Measurements from ENCODE around the gene ANTXR1. TPM values are rescaled to one million over a fixed set of nuclear protein-coding genes. Genes with fewer than 3 reads are reported as not detected.

Gene ANTXR1
- total RNA-seq (2021) (160 and 181 TPM in 2 replicates), Bru-seq, nascent RNA (percentile 96 among the genes with signal in this experiment), BruChase-seq, experiment 1, labeled RNA remaining after a 2-hour chase (percentile 87 among the genes with signal in this experiment), BruChase-seq, experiment 2, labeled RNA remaining after a 6-hour chase (percentile 89 among the genes with signal in this experiment)
- long read RNA-seq, full-length matches to known transcripts, result 64 of 172 reads
- long read RNA-seq, partial matches to known transcripts, result 58 of 172 reads
- long read RNA-seq, other reads (novel, unspliced or antisense), result 50 of 172 reads

DNA sequence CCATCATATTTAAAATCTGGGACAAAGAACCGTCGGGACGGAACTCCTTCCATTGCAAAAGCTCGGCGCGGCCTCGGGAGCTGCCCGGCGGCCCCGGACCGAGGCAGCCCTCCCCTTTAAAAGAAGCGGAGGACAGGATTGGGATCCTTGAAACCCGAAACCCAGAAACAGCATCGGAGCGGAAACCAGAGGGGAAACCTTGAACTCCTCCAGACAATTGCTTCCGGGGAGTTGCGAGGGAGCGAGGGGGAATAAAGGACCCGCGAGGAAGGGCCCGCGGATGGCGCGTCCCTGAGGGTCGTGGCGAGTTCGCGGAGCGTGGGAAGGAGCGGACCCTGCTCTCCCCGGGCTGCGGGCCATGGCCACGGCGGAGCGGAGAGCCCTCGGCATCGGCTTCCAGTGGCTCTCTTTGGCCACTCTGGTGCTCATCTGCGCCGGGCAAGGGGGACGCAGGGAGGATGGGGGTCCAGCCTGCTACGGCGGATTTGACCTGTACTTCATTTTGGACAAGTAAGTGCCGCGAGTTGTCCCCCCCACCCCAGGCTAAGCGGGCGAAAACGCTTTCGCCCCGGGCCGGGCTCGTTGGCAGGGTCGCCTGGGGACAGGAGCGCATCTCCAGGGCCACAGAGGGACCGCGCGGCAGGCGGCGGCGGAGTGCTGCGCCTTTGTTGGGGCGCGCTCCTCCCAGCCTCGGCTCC, at the start of gene ANTXR1:
Gene ANTXR1 (plus strand): TSS at position 38 of the 698 bp plus-strand sequence. CDS start 321 bp downstream, at position 359.
- CTCF ChIA-PET, result interaction anchor here (0.5 to 0.8 kb wide), 6 partner anchors 11 to 1574 kb away, joined by 3 to 7 read pairs (median 5); no protein-coding TSS in a partner anchor
- no TSS peak for BruUV-seq (replicated peaks)
- Histone ChIP-seq H3K36me3 (ENCODE audit: insufficient read depth, low read length, poor library complexity, severe bottlenecking) (no peaks in the 10 kb centered on the region), H3K27me3 (replicated peaks; ENCODE audit: insufficient read depth, low read depth, low read length, poor library complexity) (no peaks in the 10 kb centered on the region), H3K4me1 (ENCODE audit: insufficient read depth, low read length, poor library complexity, severe bottlenecking) (peaks cover 48% of the 10 kb centered on the region), H3K9me3 (ENCODE audit: low read depth, low read length, poor library complexity, severe bottlenecking) (no peaks in the 10 kb centered on the region), H3K4me3 (ENCODE audit: low read depth, low read length, poor library complexity, severe bottlenecking) (peak within 1 kb of the TSS; percentile 95), H3K27ac (ENCODE audit: low read depth, low read length, poor library complexity, severe bottlenecking) (peak within 1 kb of the TSS; percentile 86)
- TF ChIP-seq EZH2 (IDR thresholded peaks at IDR 0.05; ENCODE audit: borderline replicate concordance, low read depth, low read length, poor library complexity, severe bottlenecking), result no peak
- TF ChIP-seq, protein P1, sequence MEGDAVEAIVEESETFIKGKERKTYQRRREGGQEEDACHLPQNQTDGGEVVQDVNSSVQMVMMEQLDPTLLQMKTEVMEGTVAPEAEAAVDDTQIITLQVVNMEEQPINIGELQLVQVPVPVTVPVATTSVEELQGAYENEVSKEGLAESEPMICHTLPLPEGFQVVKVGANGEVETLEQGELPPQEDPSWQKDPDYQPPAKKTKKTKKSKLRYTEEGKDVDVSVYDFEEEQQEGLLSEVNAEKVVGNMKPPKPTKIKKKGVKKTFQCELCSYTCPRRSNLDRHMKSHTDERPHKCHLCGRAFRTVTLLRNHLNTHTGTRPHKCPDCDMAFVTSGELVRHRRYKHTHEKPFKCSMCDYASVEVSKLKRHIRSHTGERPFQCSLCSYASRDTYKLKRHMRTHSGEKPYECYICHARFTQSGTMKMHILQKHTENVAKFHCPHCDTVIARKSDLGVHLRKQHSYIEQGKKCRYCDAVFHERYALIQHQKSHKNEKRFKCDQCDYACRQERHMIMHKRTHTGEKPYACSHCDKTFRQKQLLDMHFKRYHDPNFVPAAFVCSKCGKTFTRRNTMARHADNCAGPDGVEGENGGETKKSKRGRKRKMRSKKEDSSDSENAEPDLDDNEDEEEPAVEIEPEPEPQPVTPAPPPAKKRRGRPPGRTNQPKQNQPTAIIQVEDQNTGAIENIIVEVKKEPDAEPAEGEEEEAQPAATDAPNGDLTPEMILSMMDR (conservative IDR thresholded peaks at IDR 0.05; ENCODE audit: low read depth, low read length), result 0 out of 2 replicates have a peak, but pooled peaks have one; percentile 1
- DNase-seq (ENCODE audit: low spot score), result peak; percentile 93
- intact Hi-C loops (cut with micrococcal nuclease; ENCODE audit: unreplicated experiment), result loop anchor here (1.0 to 5.0 kb wide), 3 partner anchors 84 to 551 kb away; no protein-coding TSS in a partner anchor
- POLR2A ChIA-PET (ENCODE audit: low non-redundant PET), result no interaction called here

DNA sequence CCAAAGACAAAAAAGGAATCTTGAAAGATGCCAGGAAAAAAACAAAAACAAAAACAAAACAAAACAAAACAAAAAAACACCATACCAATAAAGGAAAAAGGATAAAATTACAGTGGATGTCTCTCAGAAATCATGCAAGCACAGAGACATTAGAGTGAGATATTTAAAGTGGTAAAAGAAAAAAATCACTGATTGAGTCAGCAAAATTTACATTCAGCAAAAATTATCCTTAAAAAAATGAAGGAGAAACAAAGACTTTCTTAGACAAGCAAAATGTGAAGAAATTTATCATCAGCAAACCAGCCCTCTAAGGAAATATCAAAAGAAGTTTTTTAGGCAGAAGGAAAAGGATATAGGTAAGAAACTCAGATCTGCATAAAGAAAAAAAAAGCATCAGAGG, 48.7 kb upstream of the ANTXR1 start:
- no peak overlapping the region for H3K27ac ChIP-seq (ENCODE audit: low read depth, low read length, poor library complexity, severe bottlenecking)
- intact Hi-C loops (cut with micrococcal nuclease; ENCODE audit: unreplicated experiment), result no loop called here
- CTCF ChIA-PET, result no interaction called here
- H3K27me3 ChIP-seq (replicated peaks; ENCODE audit: insufficient read depth, low read depth, low read length, poor library complexity), result no peaks in the 10 kb centered on the region
- no TSS peak for BruUV-seq (replicated peaks)
- TF ChIP-seq, protein P1 (conservative IDR thresholded peaks at IDR 0.05; ENCODE audit: low read depth, low read length), result no peak
- no peak for TF ChIP-seq EZH2 (IDR thresholded peaks at IDR 0.05; ENCODE audit: borderline replicate concordance, low read depth, low read length, poor library complexity, severe bottlenecking)
- POLR2A ChIA-PET (ENCODE audit: low non-redundant PET), result no interaction called here
- no peaks in the 10 kb centered on the region for H3K36me3 ChIP-seq (ENCODE audit: insufficient read depth, low read length, poor library complexity, severe bottlenecking)
- no peak overlapping the region for H3K4me3 ChIP-seq (ENCODE audit: low read depth, low read length, poor library complexity, severe bottlenecking)
- DNase-seq (ENCODE audit: low spot score), result no peak
- H3K4me1 ChIP-seq (ENCODE audit: insufficient read depth, low read length, poor library complexity, severe bottlenecking), result no peaks in the 10 kb centered on the region
- H3K9me3 ChIP-seq (ENCODE audit: low read depth, low read length, poor library complexity, severe bottlenecking), result no peaks in the 10 kb centered on the region

DNA sequence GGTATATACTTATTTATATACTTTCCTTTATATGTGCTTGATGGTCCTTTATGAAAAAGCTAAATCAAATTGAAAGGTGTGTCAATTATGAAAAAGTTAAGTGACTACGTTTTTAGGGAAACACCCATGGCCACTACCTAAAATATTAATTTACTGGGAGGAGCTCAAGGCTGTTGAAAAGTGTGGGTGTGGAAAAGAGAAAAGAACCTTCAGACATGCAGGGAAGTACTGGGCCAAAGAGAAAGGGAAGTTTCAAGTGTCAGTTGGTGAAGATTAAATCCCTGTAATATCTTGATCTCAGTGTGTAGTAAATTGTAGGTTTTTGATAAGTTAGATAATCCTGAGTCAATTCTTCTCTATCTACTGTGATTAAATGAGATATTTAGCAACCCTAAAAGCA, 44.8 kb upstream of the ANTXR1 start:
- peak; percentile 33 for DNase-seq (ENCODE audit: low spot score)
- intact Hi-C loops (cut with micrococcal nuclease; ENCODE audit: unreplicated experiment), result no loop called here
- Histone ChIP-seq H3K4me3 (ENCODE audit: low read depth, low read length, poor library complexity, severe bottlenecking) (no peak overlapping the region), H3K27me3 (replicated peaks; ENCODE audit: insufficient read depth, low read depth, low read length, poor library complexity) (no peaks in the 10 kb centered on the region), H3K9me3 (ENCODE audit: low read depth, low read length, poor library complexity, severe bottlenecking) (no peaks in the 10 kb centered on the region), H3K27ac (ENCODE audit: low read depth, low read length, poor library complexity, severe bottlenecking) (no peak overlapping the region), H3K36me3 (ENCODE audit: insufficient read depth, low read length, poor library complexity, severe bottlenecking) (no peaks in the 10 kb centered on the region), H3K4me1 (ENCODE audit: insufficient read depth, low read length, poor library complexity, severe bottlenecking) (no peaks in the 10 kb centered on the region)
- ChIA-PET POLR2A (ENCODE audit: low non-redundant PET) (interaction anchor here (0.6 kb wide), 1 partner anchor 20 kb away, joined by 3 read pairs; no protein-coding TSS in a partner anchor), CTCF (no interaction called here)
- no TSS peak for BruUV-seq (replicated peaks)
- TF ChIP-seq, protein P1 (conservative IDR thresholded peaks at IDR 0.05; ENCODE audit: low read depth, low read length), result no peak
- TF ChIP-seq EZH2 (IDR thresholded peaks at IDR 0.05; ENCODE audit: borderline replicate concordance, low read depth, low read length, poor library complexity, severe bottlenecking), result no peak

All from A673 (cell line).